Loucy (cell line): ENCODE measurements around the gene PUS7.
"Not testable (repeated sequence)": the region's sequence is repeated elsewhere in the genome, so short reads cannot be mapped to it uniquely, and the experiment has no call there.

Source experiments
- EZH2phosphoT487 ChIP-seq: fragments of 200-600 bp; IDR thresholded peaks from 2 replicates; pipeline ENCODE4 v1.6.1; 2018; ENCODE audit warnings: antibody characterized with exemption, mild to moderate bottlenecking, moderate library complexity, borderline replicate concordance
- TF ChIP-seq, protein P1 (sequence below): fragments of 200-600 bp; sonication (generic); conservative IDR thresholded peaks from 2 replicates; pipeline ENCODE4 v1.5.1; 2014; ENCODE audit warnings: mild to moderate bottlenecking, antibody characterized with exemption, low read length

DNA sequence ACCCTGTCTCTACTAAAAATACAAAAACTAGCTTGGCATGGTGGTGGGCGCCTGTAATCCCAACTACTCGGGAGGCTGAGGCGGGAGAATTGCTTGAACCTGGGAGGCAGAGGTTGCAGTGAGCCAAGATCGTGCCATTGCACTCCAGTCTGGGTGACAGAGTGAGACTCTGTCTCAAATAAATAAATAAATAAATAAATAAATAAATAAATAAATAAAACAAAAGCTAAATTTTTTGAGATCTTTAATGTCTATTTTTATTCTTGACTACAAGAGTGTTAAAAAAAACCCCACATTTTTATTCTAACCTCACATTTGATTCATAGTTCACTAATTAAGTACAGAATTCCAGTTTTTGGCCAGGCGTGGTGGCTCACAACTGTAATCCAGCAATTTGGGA is 5.7 kb upstream of the PUS7 start:
- TF ChIP-seq, protein P1, sequence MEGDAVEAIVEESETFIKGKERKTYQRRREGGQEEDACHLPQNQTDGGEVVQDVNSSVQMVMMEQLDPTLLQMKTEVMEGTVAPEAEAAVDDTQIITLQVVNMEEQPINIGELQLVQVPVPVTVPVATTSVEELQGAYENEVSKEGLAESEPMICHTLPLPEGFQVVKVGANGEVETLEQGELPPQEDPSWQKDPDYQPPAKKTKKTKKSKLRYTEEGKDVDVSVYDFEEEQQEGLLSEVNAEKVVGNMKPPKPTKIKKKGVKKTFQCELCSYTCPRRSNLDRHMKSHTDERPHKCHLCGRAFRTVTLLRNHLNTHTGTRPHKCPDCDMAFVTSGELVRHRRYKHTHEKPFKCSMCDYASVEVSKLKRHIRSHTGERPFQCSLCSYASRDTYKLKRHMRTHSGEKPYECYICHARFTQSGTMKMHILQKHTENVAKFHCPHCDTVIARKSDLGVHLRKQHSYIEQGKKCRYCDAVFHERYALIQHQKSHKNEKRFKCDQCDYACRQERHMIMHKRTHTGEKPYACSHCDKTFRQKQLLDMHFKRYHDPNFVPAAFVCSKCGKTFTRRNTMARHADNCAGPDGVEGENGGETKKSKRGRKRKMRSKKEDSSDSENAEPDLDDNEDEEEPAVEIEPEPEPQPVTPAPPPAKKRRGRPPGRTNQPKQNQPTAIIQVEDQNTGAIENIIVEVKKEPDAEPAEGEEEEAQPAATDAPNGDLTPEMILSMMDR: not testable (repeated sequence)
- TF ChIP-seq EZH2phosphoT487: not testable (repeated sequence)
